SK-N-SH (cell line): ENCODE data around the gene RREB1. TPM values are rescaled to one million over a fixed set of nuclear protein-coding genes. Genes with fewer than 3 reads are reported as not detected.

Source experiments
- CTCF ChIA-PET: fragments of 300-600, 350-600 bp; formaldehyde crosslinking; extraction: SDS; loops from one replicate; lab custom pipeline; 2021; lab: Yijun Ruan, JAX
- POLR2A ChIA-PET: fragments of 350-600 bp; sonication (Branson Sonifier 250); formaldehyde crosslinking; extraction: SDS; loops from one replicate; lab custom pipeline; 2020; ENCODE audit warnings: antibody characterized with exemption, inconsistent platforms; lab: Yijun Ruan, JAX
- DNase-seq: peaks from one replicate; pipeline ENCODE4 v3.0.0; 2012
- H2AFZ ChIP-seq: fragments of 200-600 bp; sonication (generic); 2 replicates; pipeline ENCODE4 v1.8.1; 2016; ENCODE audit warnings: antibody characterized with exemption, mild to moderate bottlenecking, low read depth
- H3F3A ChIP-seq: fragments of 200-600 bp; sonication (generic); replicated peaks from 2 replicates; pipeline ENCODE3; 2016; ENCODE audit warnings: antibody characterized with exemption, mild to moderate bottlenecking; ENCODE audit not compliant: insufficient read depth
- H3K27ac ChIP-seq, 2 experiments: fragments of 200-500 bp in 1 of 2; fragments of 200-600 bp in 1 of 2; sonication (Bioruptor generic) in 1 of 2; sonication (generic), shearing (Covaris generic) in 1 of 2; 2 replicates each; pipeline versions ENCODE4 v1.5.1 to v1.6.1; 2014 to 2016; ENCODE audit warnings: low read depth in 2 of 2, inconsistent platforms in 1 of 2, low read length in 1 of 2, mild to moderate bottlenecking in 1 of 2, mixed read lengths in 1 of 2
- H3K27me3 ChIP-seq: fragments of 200-600 bp; sonication (generic), shearing (Covaris generic); 2 replicates; pipeline ENCODE4 v1.6.1; 2016; ENCODE audit warnings: mixed run types; ENCODE audit not compliant: insufficient read depth
- H3K36me3 ChIP-seq, 2 experiments: fragments of 200-500 bp in 1 of 2; fragments of 200-600 bp in 1 of 2; sonication (Bioruptor generic) in 1 of 2; sonication (generic) in 1 of 2; replicated peaks in 1 of 2; 2 replicates each; pipeline versions ENCODE3 to v1.5.1; 2014 to 2016; ENCODE audit warnings: low read length in 1 of 2, mild to moderate bottlenecking in 1 of 2; ENCODE audit not compliant: insufficient read depth in 2 of 2, control insufficient read depth in 1 of 2
- H3K4me1 ChIP-seq, 2 experiments: fragments of 200-500 bp in 1 of 2; fragments of 200-600 bp in 1 of 2; sonication (Bioruptor generic) in 1 of 2; sonication (generic), shearing (Covaris generic) in 1 of 2; 2 replicates each; pipeline versions ENCODE4 v1.5.1 to v1.6.1; 2014 to 2016; ENCODE audit warnings: low read depth in 1 of 2, low read length in 1 of 2, mixed run types in 1 of 2; ENCODE audit not compliant: insufficient read depth in 2 of 2, control insufficient read depth in 1 of 2
- H3K4me2 ChIP-seq: fragments of 200-600 bp; sonication (generic), shearing (Covaris generic); 2 replicates; pipeline ENCODE4 v1.6.1; 2017; ENCODE audit warnings: mixed run types
- H3K4me3 ChIP-seq, 2 experiments: fragments of 200-500 bp in 1 of 2; fragments of 200-600 bp in 1 of 2; sonication (Bioruptor generic) in 1 of 2; sonication (generic), shearing (Covaris generic) in 1 of 2; 2 replicates each; pipeline versions ENCODE4 v1.5.1 to v1.8.1; 2014 to 2016; ENCODE audit warnings: low read depth in 2 of 2, inconsistent platforms in 1 of 2, low read length in 1 of 2, mild to moderate bottlenecking in 1 of 2, mixed read lengths in 1 of 2, moderate library complexity in 1 of 2
- H3K79me2 ChIP-seq: fragments of 200-600 bp; sonication (generic); 2 replicates; pipeline ENCODE4 v1.8.1; 2017; ENCODE audit warnings: mild to moderate bottlenecking; ENCODE audit not compliant: insufficient read depth
- H3K9ac ChIP-seq: fragments of 200-600 bp; sonication (generic); 2 replicates; pipeline ENCODE4 v1.6.1; 2017; ENCODE audit warnings: mixed run types
- H3K9me2 ChIP-seq: fragments of 200-600 bp; sonication (generic); 2 replicates; pipeline ENCODE4 v1.6.1; 2017; ENCODE audit warnings: mixed run types
- H3K9me3 ChIP-seq: fragments of 200-600 bp; sonication (generic); 2 replicates; pipeline ENCODE4 v1.6.1; 2017; ENCODE audit warnings: mixed run types, mild to moderate bottlenecking, moderate library complexity
- H4K20me1 ChIP-seq: fragments of 200-600 bp; sonication (generic); 2 replicates; pipeline ENCODE4 v1.6.1; 2017; ENCODE audit warnings: mild to moderate bottlenecking, mixed run types; ENCODE audit not compliant: insufficient read depth
- CHD2 ChIP-seq: fragments of 150-350 bp; IDR thresholded peaks from 2 replicates; pipeline ENCODE4 v1.6.1; 2018; ENCODE audit warnings: low read length; ENCODE audit not compliant: partially characterized antibody
- ELF1 ChIP-seq: IDR thresholded peaks from 2 replicates; pipeline ENCODE4 v1.4.0; 2012
- EZH2phosphoT487 ChIP-seq: fragments of 200-600 bp; sonication (generic); IDR thresholded peaks from 2 replicates; pipeline ENCODE4 v1.6.1; 2017; ENCODE audit warnings: low read depth, mixed run types, mild to moderate bottlenecking, antibody characterized with exemption, moderate library complexity, borderline replicate concordance
- FOXJ3 ChIP-seq: sonication (generic); formaldehyde crosslinking; IDR thresholded peaks from 2 replicates; pipeline ENCODE4 v1.5.1; 2020; ENCODE audit warnings: mild to moderate bottlenecking, missing genetic modification reagents
- FOXM1 ChIP-seq: IDR thresholded peaks from 2 replicates; pipeline ENCODE4 v1.4.0; 2012; ENCODE audit warnings: low read depth, mild to moderate bottlenecking
- GATA2 ChIP-seq: sonication (generic); formaldehyde crosslinking; IDR thresholded peaks from 2 replicates; pipeline ENCODE4 v1.5.0; 2020; ENCODE audit warnings: mild to moderate bottlenecking, missing genetic modification reagents
- IRF3 ChIP-seq: fragments of 150-350 bp; IDR thresholded peaks from 2 replicates; pipeline ENCODE4 v1.6.1; 2016; ENCODE audit warnings: mild to moderate bottlenecking, low read depth, low read length
- MAX ChIP-seq: IDR thresholded peaks from 2 replicates; pipeline ENCODE4 v1.4.0; 2012; ENCODE audit warnings: low read depth
- NFIC ChIP-seq: IDR thresholded peaks from 2 replicates; pipeline ENCODE4 v1.4.0; 2012; ENCODE audit warnings: borderline replicate concordance
- NRF1 ChIP-seq: IDR thresholded peaks from 2 replicates; pipeline ENCODE4 v1.6.1; 2012; ENCODE audit warnings: low read depth, mild to moderate bottlenecking, low read length
- REST ChIP-seq: IDR thresholded peaks from 2 replicates; pipeline ENCODE4 v1.6.1; 2012; ENCODE audit warnings: mild to moderate bottlenecking, low read depth, low read length, moderate library complexity
- RFX5 ChIP-seq: IDR thresholded peaks from 2 replicates; pipeline ENCODE4 v1.6.1; 2012; ENCODE audit warnings: mild to moderate bottlenecking, improper control_type of control experiment, low read length
- SMC3 ChIP-seq: IDR thresholded peaks from 2 replicates; pipeline ENCODE4 v1.6.1; 2012; ENCODE audit warnings: low read depth, low read length, improper control_type of control experiment
- WGBS: methylation state at CpG from one replicate; pipeline ENCODE4 v1.1.6; 2017; ENCODE audit warnings: low lambda C conversion rate; 5-methylcytosine and 5-hydroxymethylcytosine counted together
- polyA plus RNA-seq, 3 experiments: library from polyadenylated mRNA; depleted of rRNA; stranded (reverse); fragments of >200 nt; gene quantifications; 2 replicates each; pipeline ENCODE4 v1.2.3, GENCODE V29; 2012

Gene RREB1
- polyA plus RNA-seq, 1 of the 3 experiments (the other 2 are of a cell fraction) = 2.0 TPM

- TF ChIP-seq EZH2phosphoT487 (no peak), REST (no peak), SMC3 (no peak), RFX5 (no peak), FOXM1 (no peak), GATA2 (CRISPR knock-in tag) (no peak), CHD2 (no peak), NRF1 (no peak), NFIC (no peak)
- POLR2A ChIA-PET = no interaction called here
- H3F3A ChIP-seq = no peaks in the 10 kb centered on the region
- no peaks in the 10 kb centered on the region for H3K9me3 ChIP-seq
- H4K20me1 ChIP-seq = no peaks in the 10 kb centered on the region
- no peaks in the 10 kb centered on the region for H3K79me2 ChIP-seq
- H3K4me1 ChIP-seq = peaks cover 0 to 18% of the 10 kb centered on the region in 2 experiments; a peak in 2 of 4 replicates
- H3K9ac ChIP-seq = no peak overlapping the region
- no peak for DNase-seq
- H3K27me3 ChIP-seq = no peaks in the 10 kb centered on the region
- H2AFZ ChIP-seq = no peak overlapping the region
- H3K36me3 ChIP-seq = peaks cover 25% of the 10 kb centered on the region in 2 experiments
- no peak overlapping the region for H3K27ac ChIP-seq
- 70% methylated on average over 8 of the region's 8 CpGs for WGBS
- no peaks in the 10 kb centered on the region for H3K9me2 ChIP-seq
- H3K4me3 ChIP-seq = no peak overlapping the region
- no peak overlapping the region for H3K4me2 ChIP-seq
- CTCF ChIA-PET = interaction anchor here (0.6 to 2.7 kb wide), 2 partner anchors 28 to 626 kb away, joined by 3 to 9 read pairs; no protein-coding TSS in a partner anchor
These were observed 107.4 kb downstream of the RREB1 start for GRCh38 chr6:7215131-7215530.

- Histone ChIP-seq H3K27ac (no peak overlapping the region), H3K36me3 (peaks cover 20 to 23% of the 10 kb centered on the region in 2 experiments)
- CTCF ChIA-PET = interaction anchor here (2.7 kb wide), 1 partner anchor 27 kb away, joined by 9 read pairs; no protein-coding TSS in a partner anchor
These were observed 108.1 kb downstream of the RREB1 start for GRCh38 chr6:7215798-7216231.

More at GRCh38 chr6:7215798-7216231, 108.1 kb downstream of the RREB1 start:
- peaks cover 0 to 20% of the 10 kb centered on the region in 2 experiments; a peak in 2 of 4 replicates for H3K4me1 ChIP-seq
- WGBS = 68% methylated on average over 9 of the region's 10 CpGs
- TF ChIP-seq EZH2phosphoT487 (no peak), MAX (no peak), ELF1 (no peak), GATA2 (CRISPR knock-in tag) (no peak), IRF3 (no peak), FOXJ3 (CRISPR knock-in tag) (no peak)
- TF ChIP-seq, all 33 proteins: peak for 0
- H3K9me2 ChIP-seq = no peaks in the 10 kb centered on the region
- no peaks in the 10 kb centered on the region for H3K27me3 ChIP-seq
- H3K4me3 ChIP-seq = no peak overlapping the region
- no peaks in the 10 kb centered on the region for H3F3A ChIP-seq
- no peaks in the 10 kb centered on the region for H4K20me1 ChIP-seq
- no peaks in the 10 kb centered on the region for H3K79me2 ChIP-seq
- no peaks in the 10 kb centered on the region for H3K9me3 ChIP-seq
- no peak overlapping the region for H3K4me2 ChIP-seq
- H2AFZ ChIP-seq = no peak overlapping the region
- no peak for DNase-seq
- no peak overlapping the region for H3K9ac ChIP-seq
- POLR2A ChIA-PET = no interaction called here
